GM12891 (cell line): ENCODE results near the gene STAT6.

Source experiments
- POLR2A ChIP-seq: IDR thresholded peaks from 2 replicates; pipeline ENCODE4 v1.6.1; 2011; ENCODE audit warnings: low read depth, low read length, control low read depth
- POLR2AphosphoS5 ChIP-seq: IDR thresholded peaks from 2 replicates; pipeline ENCODE4 v1.6.1; 2011; ENCODE audit warnings: low read depth, low read length, control low read depth
- POU2F2 ChIP-seq: IDR thresholded peaks from 2 replicates; pipeline ENCODE4 v1.6.1; 2011; ENCODE audit warnings: low read depth, mild to moderate bottlenecking, control low read depth, low read length, moderate library complexity

- TF ChIP-seq POU2F2: no peak
- TF ChIP-seq POLR2AphosphoS5: no peak
- TF ChIP-seq POLR2A: no peak
Observed at GRCh38 chr12:57096099-57096572, 15.0 kb downstream of the STAT6 start.
